NB4 (cell line): ENCODE results near the gene BTAF1.

ENCODE experiments used
- DNase-seq: peaks from one replicate; pipeline ENCODE4 v3.0.0; 2010; ENCODE audit warnings: low read depth
- H3K4me3 ChIP-seq: one replicate; pipeline ENCODE4 v1.5.1; 2011; ENCODE audit warnings: mild to moderate bottlenecking, low read depth, low read length, moderate library complexity
- MYC ChIP-seq: IDR thresholded peaks from 2 replicates; pipeline ENCODE4 v1.6.1; 2011; ENCODE audit warnings: low read depth, low read length
- POLR2A ChIP-seq: IDR thresholded peaks from 2 replicates; pipeline ENCODE4 v1.6.1; 2011; ENCODE audit warnings: mild to moderate bottlenecking; ENCODE audit not compliant: insufficient read length; ENCODE audit errors: extremely low read depth
- TF ChIP-seq, protein P1 (sequence below): IDR thresholded peaks from one replicate; pipeline ENCODE4 v1.5.1; 2012; ENCODE audit warnings: low read depth, low read length
- TF ChIP-seq, protein P2 (sequence below): IDR thresholded peaks from 2 replicates; pipeline ENCODE4 v1.6.1; 2011; ENCODE audit warnings: low read depth, low read length

Gene BTAF1

DNA sequence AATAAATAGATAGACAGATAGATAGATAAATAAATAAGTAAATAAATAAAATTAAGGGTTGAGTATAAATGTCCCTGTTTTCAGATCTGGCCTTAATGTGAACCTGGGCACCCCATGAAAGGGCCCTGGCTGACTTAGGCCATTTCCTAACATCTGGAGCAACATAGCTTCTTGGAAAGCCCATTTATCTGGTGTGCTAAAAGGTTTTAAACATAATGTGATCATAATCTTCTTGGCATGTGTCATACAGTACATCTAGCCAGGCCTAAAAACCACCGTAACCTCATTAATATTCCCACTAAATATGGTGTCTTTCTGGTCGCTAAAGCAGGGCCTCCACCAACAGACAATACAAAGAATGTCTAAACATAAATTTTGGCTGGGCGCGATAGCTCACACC is 142.8 kb downstream of the BTAF1 start:
- TF ChIP-seq, protein P1, sequence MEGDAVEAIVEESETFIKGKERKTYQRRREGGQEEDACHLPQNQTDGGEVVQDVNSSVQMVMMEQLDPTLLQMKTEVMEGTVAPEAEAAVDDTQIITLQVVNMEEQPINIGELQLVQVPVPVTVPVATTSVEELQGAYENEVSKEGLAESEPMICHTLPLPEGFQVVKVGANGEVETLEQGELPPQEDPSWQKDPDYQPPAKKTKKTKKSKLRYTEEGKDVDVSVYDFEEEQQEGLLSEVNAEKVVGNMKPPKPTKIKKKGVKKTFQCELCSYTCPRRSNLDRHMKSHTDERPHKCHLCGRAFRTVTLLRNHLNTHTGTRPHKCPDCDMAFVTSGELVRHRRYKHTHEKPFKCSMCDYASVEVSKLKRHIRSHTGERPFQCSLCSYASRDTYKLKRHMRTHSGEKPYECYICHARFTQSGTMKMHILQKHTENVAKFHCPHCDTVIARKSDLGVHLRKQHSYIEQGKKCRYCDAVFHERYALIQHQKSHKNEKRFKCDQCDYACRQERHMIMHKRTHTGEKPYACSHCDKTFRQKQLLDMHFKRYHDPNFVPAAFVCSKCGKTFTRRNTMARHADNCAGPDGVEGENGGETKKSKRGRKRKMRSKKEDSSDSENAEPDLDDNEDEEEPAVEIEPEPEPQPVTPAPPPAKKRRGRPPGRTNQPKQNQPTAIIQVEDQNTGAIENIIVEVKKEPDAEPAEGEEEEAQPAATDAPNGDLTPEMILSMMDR = no peak
- no peak overlapping the region for H3K4me3 ChIP-seq
- no peak for DNase-seq

DNA sequence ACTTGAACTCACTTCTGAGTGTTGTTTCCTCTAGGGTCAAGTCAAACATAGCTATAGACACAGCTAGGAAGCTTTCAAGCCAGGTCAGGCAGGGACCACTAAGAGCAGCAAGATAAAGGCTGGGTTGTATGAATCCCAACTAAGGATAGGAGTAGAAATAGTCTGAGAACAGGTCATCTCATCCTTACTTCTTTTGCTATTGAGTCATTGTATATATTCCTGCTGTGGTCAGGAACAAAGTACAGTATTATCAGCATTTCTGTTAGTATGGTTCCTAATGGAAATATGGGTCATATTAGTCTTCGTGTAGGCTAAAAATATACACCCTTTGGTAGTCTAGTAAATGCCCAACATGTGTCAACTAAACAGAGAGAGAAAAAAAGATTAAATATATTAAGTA is 145.3 kb downstream of the BTAF1 start:
- DNase-seq = no peak
- H3K4me3 ChIP-seq = no peak overlapping the region
- TF ChIP-seq, protein P2, sequence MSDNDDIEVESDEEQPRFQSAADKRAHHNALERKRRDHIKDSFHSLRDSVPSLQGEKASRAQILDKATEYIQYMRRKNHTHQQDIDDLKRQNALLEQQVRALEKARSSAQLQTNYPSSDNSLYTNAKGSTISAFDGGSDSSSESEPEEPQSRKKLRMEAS = no peak
- TF ChIP-seq POLR2A = no peak
- TF ChIP-seq MYC = no peak
- TF ChIP-seq, protein P1 = no peak

DNA sequence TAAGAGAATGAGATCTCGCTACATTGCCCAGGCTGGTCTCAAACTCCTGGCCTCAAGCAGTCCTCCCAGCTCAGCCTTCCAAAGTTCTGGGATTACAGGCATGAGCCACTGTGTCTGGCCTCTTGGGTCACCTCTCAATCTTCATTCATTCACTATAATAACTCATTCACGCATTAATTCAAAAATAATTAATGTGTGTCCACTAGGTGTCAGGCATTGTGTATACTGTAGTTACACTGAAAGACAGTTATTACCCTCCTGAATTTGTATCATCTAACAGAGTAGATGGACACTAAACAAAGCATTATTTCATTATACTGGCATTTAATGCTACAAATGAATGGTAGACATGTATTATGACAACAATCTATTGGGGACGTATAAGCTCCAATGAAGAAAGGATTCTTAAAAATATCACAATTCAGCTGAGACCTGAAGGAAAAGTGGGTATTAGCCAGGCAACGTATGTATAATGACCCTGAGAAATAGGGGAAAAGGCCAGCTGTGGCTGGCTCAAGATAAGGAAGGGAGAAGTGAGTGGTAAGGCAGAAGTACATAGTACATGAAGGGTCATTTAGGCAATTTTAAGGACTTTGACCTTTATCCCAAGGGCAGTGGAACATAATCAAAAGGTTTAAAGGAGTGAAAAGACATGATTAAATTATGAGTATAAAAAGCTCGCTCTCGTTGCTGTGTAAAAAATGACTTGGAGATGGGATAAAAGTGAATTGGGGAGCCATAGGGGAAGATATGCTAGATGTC is 150.7 kb downstream of the BTAF1 start:
- H3K4me3 ChIP-seq = no peak overlapping the region
- peak; percentile 32 for DNase-seq
- TF ChIP-seq, protein P2 = no peak

DNA sequence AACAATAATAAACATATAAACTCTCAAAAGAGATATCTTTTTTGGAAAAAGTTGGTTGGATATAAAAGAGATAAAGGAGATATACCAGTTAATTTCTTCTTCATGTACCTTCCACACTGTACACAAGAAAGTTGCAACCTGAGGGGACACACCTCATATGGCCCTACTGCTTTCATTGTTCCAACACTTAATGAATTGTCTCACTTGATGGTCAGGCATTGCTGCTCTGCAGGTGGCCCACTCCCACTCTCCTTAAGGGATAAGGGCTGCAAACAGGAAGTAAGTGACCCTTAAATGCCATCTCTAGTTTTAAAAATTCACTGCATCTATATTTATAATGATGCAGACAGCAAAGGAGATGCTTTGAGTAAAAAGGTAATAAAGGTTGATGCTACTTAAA is 152.3 kb downstream of the BTAF1 start:
- TF ChIP-seq, protein P1 = no peak
- TF ChIP-seq, protein P2 = no peak
- TF ChIP-seq POLR2A (no peak), MYC (no peak)

DNA sequence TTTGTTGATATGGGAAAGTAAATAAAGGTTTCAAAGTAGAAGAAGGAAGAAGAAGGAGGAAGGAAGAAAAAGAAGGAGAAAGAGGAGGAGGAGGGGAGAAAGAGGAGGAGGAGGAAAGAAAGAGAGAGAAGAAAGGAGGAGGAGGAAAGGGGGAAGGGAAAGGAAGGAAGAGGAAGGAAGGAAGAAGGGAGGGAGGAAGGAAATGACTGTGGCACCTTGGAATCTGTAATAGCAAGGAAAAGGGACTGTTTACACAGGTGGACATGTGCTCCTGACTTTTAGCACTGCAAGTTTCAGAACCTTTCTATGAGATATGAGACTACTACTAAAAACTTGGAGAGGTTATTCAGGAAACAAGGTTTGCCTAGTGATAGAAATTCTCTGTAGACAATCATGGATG is 153.2 kb downstream of the BTAF1 start:
- no peak for DNase-seq
- H3K4me3 ChIP-seq = no peak overlapping the region
- TF ChIP-seq POLR2A (no peak), MYC (no peak)
- TF ChIP-seq, protein P2 = no peak
- TF ChIP-seq, protein P1 = no peak

More for the DNA sequence above, 152.3 kb downstream of the BTAF1 start:
- no peak overlapping the region for H3K4me3 ChIP-seq
- no peak for DNase-seq

DNA sequence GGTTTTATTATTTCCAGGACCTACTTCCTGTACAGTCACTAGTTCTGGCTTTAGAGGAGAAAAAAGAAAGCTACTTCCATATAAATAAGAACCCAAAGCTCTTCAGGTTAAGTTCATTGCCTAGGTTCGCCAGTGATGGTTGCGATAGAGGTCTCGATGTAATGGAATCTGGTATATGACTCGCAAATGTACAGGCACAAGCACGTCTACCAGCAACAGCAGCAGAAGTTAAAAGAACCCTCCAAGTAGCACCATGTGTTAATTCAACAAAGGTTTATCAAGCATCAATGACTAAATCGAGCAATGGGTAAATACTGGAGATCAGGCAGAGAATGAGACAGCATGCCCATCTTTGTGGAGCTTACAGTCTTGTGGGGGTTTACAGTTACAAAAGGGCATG is 155.4 kb downstream of the BTAF1 start:
- TF ChIP-seq, protein P2 = no peak
- no peak overlapping the region for H3K4me3 ChIP-seq
- no peak for DNase-seq
